A549 (cell line): ENCODE results near the gene PIGU. TPM values are rescaled to one million over a fixed set of nuclear protein-coding genes. Genes with fewer than 3 reads are reported as not detected.

Experiments used
- ATAC-seq, 2 experiments: fragments of 200-7000 bp in 1 of 2; fragments of >200 bp in 1 of 2; cut with Nextera tagmentation in 1 of 2; cut with Tn5 transposase in 1 of 2; 3 replicates each; pipeline versions ENCODE4 v1.8.0 to v1.9.1; 2018 to 2020; ENCODE audit warnings: mild to moderate bottlenecking in 1 of 2, moderate library complexity in 1 of 2
- CTCF ChIA-PET: fragments of 300-600 bp; sonication (Branson Sonifier 250); formaldehyde crosslinking; extraction: SDS; loops from one replicate; lab custom pipeline; 2021; ENCODE audit warnings: antibody characterized with exemption, inconsistent platforms; lab: Yijun Ruan, JAX
- POLR2A ChIA-PET: fragments of 350-600 bp; formaldehyde crosslinking; extraction: SDS; loops from one replicate; lab custom pipeline; 2021; ENCODE audit warnings: antibody characterized with exemption, inconsistent platforms; lab: Yijun Ruan, JAX
- DNase-seq, 2 experiments: peaks; one replicate each; pipeline versions ENCODE4 v3.0.0 to v3.0.0-alpha.2; 2011 to 2016; ENCODE audit warnings: low read depth in 1 of 2, low spot score in 1 of 2
- FAIRE-seq: peaks from 2 replicates; lab custom pipeline; 2011; peaks lifted over from hg19 to GRCh38; lab: Jason Lieb, UNC
- H3K27ac ChIP-seq, 2 experiments: fragments of >200 bp; sonication (Bioruptor Twin); formaldehyde crosslinking; 3 replicates each; pipeline ENCODE4 v1.5.1; 2016 to 2017
- H3K4me1 ChIP-seq: fragments of >200 bp; sonication (Bioruptor Twin); formaldehyde crosslinking; 3 replicates; pipeline ENCODE4 v1.6.1; 2016
- H3K4me2 ChIP-seq: fragments of >200 bp; sonication (Bioruptor Twin); formaldehyde crosslinking; 3 replicates; pipeline ENCODE4 v1.6.1; 2016
- H3K4me3 ChIP-seq: fragments of >200 bp; sonication (Bioruptor Twin); formaldehyde crosslinking; 3 replicates; pipeline ENCODE4 v1.5.1; 2016
- H3K9me3 ChIP-seq: fragments of >200 bp; sonication (Bioruptor Twin); formaldehyde crosslinking; 3 replicates; pipeline ENCODE4 v1.6.1; 2016
- ATOH8 ChIP-seq: fragments of 250-450 bp; sonication (Bioruptor Pico); IDR thresholded peaks from 2 replicates; pipeline ENCODE4 v1.5.0; 2020; ENCODE audit warnings: low read depth, mild to moderate bottlenecking, moderate library complexity
- BCL3 ChIP-seq: fragments of >200 bp; sonication (Bioruptor Twin); formaldehyde crosslinking; IDR thresholded peaks from 3 replicates; pipeline ENCODE4 v1.6.1; 2016
- BHLHE40 ChIP-seq: IDR thresholded peaks from 2 replicates; pipeline ENCODE4 v1.6.1; 2012; ENCODE audit warnings: low read depth, low read length, inconsistent platforms
- CTCF ChIP-seq: fragments of >200 bp; sonication (Bioruptor Twin); formaldehyde crosslinking; IDR thresholded peaks from 3 replicates; pipeline ENCODE4 v1.5.1; 2016
- FOSB ChIP-seq: fragments of 250-450 bp; sonication (Bioruptor Pico); IDR thresholded peaks from 2 replicates; pipeline ENCODE4 v1.5.0; 2020; ENCODE audit warnings: mild to moderate bottlenecking, moderate library complexity
- HMGXB4 ChIP-seq: fragments of 250-450 bp; sonication (Bioruptor Pico); IDR thresholded peaks from 2 replicates; pipeline ENCODE4 v1.5.0; 2021; ENCODE audit warnings: mild to moderate bottlenecking, moderate library complexity, borderline replicate concordance
- HOXA7 ChIP-seq: fragments of 250-450 bp; sonication (Bioruptor Pico); IDR thresholded peaks from 2 replicates; pipeline ENCODE4 v1.5.0; 2020; ENCODE audit warnings: mild to moderate bottlenecking, moderate library complexity
- HOXB5 ChIP-seq: fragments of 250-450 bp; sonication (Bioruptor Pico); IDR thresholded peaks from 2 replicates; pipeline ENCODE4 v1.5.0; 2020; ENCODE audit warnings: mild to moderate bottlenecking, moderate library complexity
- JUN ChIP-seq, 2 experiments: fragments of >200 bp; sonication (Bioruptor Twin); formaldehyde crosslinking; IDR thresholded peaks; 2 replicates in 1 of 2; 3 replicates in 1 of 2; pipeline ENCODE4 v1.6.1; 2016 to 2017
- KDM5A ChIP-seq: fragments of 200-600 bp; sonication (generic); IDR thresholded peaks from 2 replicates; pipeline ENCODE4 v1.6.1; 2016; ENCODE audit warnings: antibody characterized with exemption, mild to moderate bottlenecking
- MAFK ChIP-seq: fragments of 450-650 bp; IDR thresholded peaks from 2 replicates; pipeline ENCODE4 v1.6.1; 2014; ENCODE audit not compliant: partially characterized antibody
- MAZ ChIP-seq: fragments of 150-350 bp; IDR thresholded peaks from 2 replicates; pipeline ENCODE4 v1.6.1; 2014; ENCODE audit warnings: antibody characterized with exemption, low read depth, low read length, borderline replicate concordance
- MYC ChIP-seq: IDR thresholded peaks from 2 replicates; pipeline ENCODE4 v1.6.1; 2012; ENCODE audit warnings: mild to moderate bottlenecking, inconsistent platforms, low read length, improper control_type of control experiment, borderline replicate concordance
- NFE2L2 ChIP-seq: fragments of 150-350 bp; conservative IDR thresholded peaks from 2 replicates; pipeline ENCODE4 v1.6.1; 2014; ENCODE audit warnings: low read length
- PHF8 ChIP-seq: fragments of 200-600 bp; sonication (generic); IDR thresholded peaks from 2 replicates; pipeline ENCODE4 v1.6.1; 2016; ENCODE audit warnings: low read depth, mild to moderate bottlenecking, antibody characterized with exemption, moderate library complexity, borderline replicate concordance
- POLR2AphosphoS2 ChIP-seq: conservative IDR thresholded peaks from 2 replicates; pipeline ENCODE4 v1.6.1; 2012; ENCODE audit warnings: low read length, improper control_type of control experiment, inconsistent platforms
- RAD21 ChIP-seq, 2 experiments: fragments of >200 bp in 1 of 2; sonication (Bioruptor Twin) in 1 of 2; formaldehyde crosslinking in 1 of 2; IDR thresholded peaks in 1 of 2; conservative IDR thresholded peaks in 1 of 2; 2 replicates in 1 of 2; 3 replicates in 1 of 2; pipeline ENCODE4 v1.6.1; 2012 to 2018; ENCODE audit warnings: inconsistent platforms in 1 of 2
- RNF2 ChIP-seq: fragments of 200-600 bp; sonication (generic); IDR thresholded peaks from 2 replicates; pipeline ENCODE4 v1.6.1; 2016; ENCODE audit warnings: low read depth, mild to moderate bottlenecking, antibody characterized with exemption, moderate library complexity, borderline replicate concordance
- SMC3 ChIP-seq: fragments of >200 bp; sonication (Bioruptor Twin); formaldehyde crosslinking; IDR thresholded peaks from 3 replicates; pipeline ENCODE4 v1.6.1; 2018; ENCODE audit warnings: inconsistent platforms
- SREBF2 ChIP-seq: fragments of 450-650 bp; IDR thresholded peaks from 2 replicates; pipeline ENCODE4 v1.6.1; 2014; ENCODE audit warnings: mild to moderate bottlenecking, moderate library complexity
- TFCP2L1 ChIP-seq: fragments of 250-450 bp; sonication (Bioruptor Pico); IDR thresholded peaks from 2 replicates; pipeline ENCODE4 v1.5.0; 2021; ENCODE audit warnings: mild to moderate bottlenecking
- USF2 ChIP-seq: fragments of 450-650 bp; IDR thresholded peaks from 2 replicates; pipeline ENCODE4 v1.6.1; 2014; ENCODE audit warnings: antibody characterized with exemption
- WGBS: methylation state at CpG from one replicate; pipeline ENCODE4 v1.1.6; 2017; ENCODE audit errors: missing lambda C conversion rate; 5-methylcytosine and 5-hydroxymethylcytosine counted together
- polyA plus RNA-seq, 4 experiments: library from polyadenylated mRNA; depleted of rRNA in 3 of 4; stranded (reverse); fragments of >200 nt; fragmentation: RNase III in 1 of 4; extraction: RNeasy Plus Mini Kit Qiagen cat#74134 plus additional on column Dnase treatment in 1 of 4; gene quantifications; 2 replicates in 3 of 4; 3 replicates in 1 of 4; pipeline ENCODE4 v1.2.3, GENCODE V29; 2011 to 2017

The PIGU gene
- polyA plus RNA-seq, 2 of the 4 experiments (the other 2 are of a cell fraction), result 27.8 to 103 TPM

GRCh38 chr20:34537651-34538050 is 139.2 kb downstream of the PIGU start:
- no peak for DNase-seq
- ChIA-PET CTCF (interaction anchor here (0.5 to 5.3 kb wide), 16 partner anchors 7 to 298 kb away, joined by 3 to 35 read pairs (median 4); partner anchors contain the start of gene MAP1LC3A), POLR2A (interaction anchor here (1.3 kb wide), 1 partner anchor 22 kb away, joined by 3 read pairs; the partner anchor contains the start of gene DYNLRB1)
- Histone ChIP-seq H3K4me2 (no peak overlapping the region), H3K27ac (no peak overlapping the region), H3K9me3 (no peaks in the 10 kb centered on the region), H3K4me1 (no peaks in the 10 kb centered on the region), H3K4me3 (no peak overlapping the region)
- FAIRE-seq, result no peak
- TF ChIP-seq ATOH8 (no peak), HMGXB4 (no peak), BHLHE40 (no peak), JUN (IDR thresholded peaks at IDR 0.05) (no peak), RAD21 (conservative IDR thresholded peaks at IDR 0.05 in 1 of 2, IDR thresholded peaks at IDR 0.05 in 1 of 2) (no peak), POLR2AphosphoS2 (no peak), MAFK (no peak), MAZ (no peak), HOXA7 (no peak), SREBF2 (no peak), BCL3 (no peak), TFCP2L1 (CRISPR knock-in tag) (no peak), FOSB (CRISPR knock-in tag) (no peak), NFE2L2 (no peak), PHF8 (no peak), USF2 (no peak), SMC3 (no peak), MYC (no peak), KDM5A (no peak), HOXB5 (CRISPR knock-in tag) (no peak)
- peak in 1 of 2 experiments; percentile 15; a peak in 2 of 6 replicates for ATAC-seq
- WGBS, result 91% methylated on average over 8 of the region's 8 CpGs

- peak; percentile 82 to 85 for ATAC-seq
- CTCF ChIA-PET, result interaction anchor here (0.5 to 5.3 kb wide), 19 partner anchors 7 to 1215 kb away, joined by 3 to 35 read pairs (median 3); partner anchors contain the start of gene MAP1LC3A
- WGBS, result 71% methylated on average over 10 of the region's 10 CpGs
- POLR2A ChIA-PET, result no interaction called here
- peak in 1 of 2 experiments; percentile 76 for DNase-seq
- no peak for FAIRE-seq
- TF ChIP-seq CTCF, result peak; percentile 46
- peak; percentile 53; the same call in 2 of the 3 replicates for TF ChIP-seq SMC3
- peak; percentile 38 to 58; a peak in 3 of 5 replicates for TF ChIP-seq RAD21 (conservative IDR thresholded peaks at IDR 0.05 in 1 of 2, IDR thresholded peaks at IDR 0.05 in 1 of 2)
- TF ChIP-seq RNF2, result no peak
- TF ChIP-seq, all 56 proteins: peak for 3
- Histone ChIP-seq H3K4me3 (no peak overlapping the region), H3K4me2 (no peak overlapping the region), H3K27ac (no peak overlapping the region), H3K9me3 (no peaks in the 10 kb centered on the region), H3K4me1 (no peaks in the 10 kb centered on the region)
Measured at GRCh38 chr20:34536798-34537394, 140.0 kb downstream of the PIGU start.
